Fibroblast of villous mesenchyme (primary cell): ENCODE data around the gene TTC28. TPM values are rescaled to one million over a fixed set of nuclear protein-coding genes. Genes with fewer than 3 reads are reported as not detected.

Experiments used
- DNase-seq: peaks from one replicate; pipeline ENCODE4 v3.0.0-alpha.2; 2010; ENCODE audit warnings: low read depth
- H3K4me3 ChIP-seq: 2 replicates; pipeline ENCODE4 v1.5.1; 2011; ENCODE audit warnings: low read depth, mild to moderate bottlenecking, low read length
- total RNA-seq: library from RNA; depleted of rRNA; stranded (reverse); fragments of >200 nt; gene quantifications from 2 replicates; pipeline ENCODE4 v1.2.3, GENCODE V29; 2012
- TF ChIP-seq, protein P1 (sequence below): IDR thresholded peaks from 2 replicates; pipeline ENCODE4 v1.5.1; 2012; ENCODE audit warnings: low read depth, mild to moderate bottlenecking, low read length; ENCODE audit not compliant: insufficient read depth

TTC28 gene
- total RNA-seq, 1 donor, result 23.3 TPM

DNA sequence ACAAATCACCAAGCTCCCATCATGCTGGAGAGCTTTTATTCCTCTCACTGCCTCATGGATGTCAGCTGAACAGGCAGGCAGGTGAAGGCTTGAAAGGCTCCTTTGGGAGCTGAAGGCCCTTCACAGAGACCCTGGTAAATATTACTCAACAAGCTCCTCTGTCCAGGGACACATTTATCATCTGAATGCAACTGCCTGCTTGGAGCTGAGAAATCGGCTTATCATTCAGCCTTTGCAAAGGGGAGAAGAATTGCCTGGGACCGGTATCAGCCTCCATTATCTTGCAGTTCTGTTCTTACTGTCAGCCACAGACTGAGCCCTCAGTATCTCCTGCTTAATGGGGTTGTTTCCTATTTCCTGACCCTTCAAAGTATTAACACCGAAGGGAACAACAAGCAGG is 646.8 kb downstream of the TTC28 start:
- TF ChIP-seq, protein P1, sequence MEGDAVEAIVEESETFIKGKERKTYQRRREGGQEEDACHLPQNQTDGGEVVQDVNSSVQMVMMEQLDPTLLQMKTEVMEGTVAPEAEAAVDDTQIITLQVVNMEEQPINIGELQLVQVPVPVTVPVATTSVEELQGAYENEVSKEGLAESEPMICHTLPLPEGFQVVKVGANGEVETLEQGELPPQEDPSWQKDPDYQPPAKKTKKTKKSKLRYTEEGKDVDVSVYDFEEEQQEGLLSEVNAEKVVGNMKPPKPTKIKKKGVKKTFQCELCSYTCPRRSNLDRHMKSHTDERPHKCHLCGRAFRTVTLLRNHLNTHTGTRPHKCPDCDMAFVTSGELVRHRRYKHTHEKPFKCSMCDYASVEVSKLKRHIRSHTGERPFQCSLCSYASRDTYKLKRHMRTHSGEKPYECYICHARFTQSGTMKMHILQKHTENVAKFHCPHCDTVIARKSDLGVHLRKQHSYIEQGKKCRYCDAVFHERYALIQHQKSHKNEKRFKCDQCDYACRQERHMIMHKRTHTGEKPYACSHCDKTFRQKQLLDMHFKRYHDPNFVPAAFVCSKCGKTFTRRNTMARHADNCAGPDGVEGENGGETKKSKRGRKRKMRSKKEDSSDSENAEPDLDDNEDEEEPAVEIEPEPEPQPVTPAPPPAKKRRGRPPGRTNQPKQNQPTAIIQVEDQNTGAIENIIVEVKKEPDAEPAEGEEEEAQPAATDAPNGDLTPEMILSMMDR, result no peak
- DNase-seq, result no peak

DNA sequence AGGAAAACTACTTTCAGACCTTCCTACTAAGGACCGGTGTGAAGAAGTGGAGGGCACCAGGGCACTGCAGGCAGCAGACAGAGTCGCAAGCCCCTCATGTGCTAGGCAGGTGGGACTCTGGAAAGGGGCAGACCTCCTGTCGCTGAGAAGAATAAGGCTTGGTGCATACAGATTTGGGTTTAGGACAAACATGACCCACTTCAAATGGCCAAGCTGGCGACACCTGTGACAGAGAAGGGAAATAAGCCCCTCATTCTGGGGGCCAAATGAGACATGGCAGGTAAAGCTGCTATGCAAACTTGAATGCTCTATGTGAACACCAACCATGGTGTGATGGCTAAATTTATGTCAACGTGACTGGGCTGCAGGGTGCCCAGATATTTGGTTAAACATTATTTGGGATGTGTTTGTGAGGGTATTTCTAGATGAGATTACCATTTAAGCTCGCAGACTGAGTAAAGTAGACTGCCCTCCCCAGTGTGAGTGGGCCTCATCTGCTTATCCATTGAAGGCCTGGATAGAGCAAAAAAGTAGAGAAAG is 648.2 kb downstream of the TTC28 start:
- TF ChIP-seq, protein P1, result no peak
- H3K4me3 ChIP-seq, result no peak overlapping the region
- no peak for DNase-seq

More for the DNA sequence above, 646.8 kb downstream of the TTC28 start:
- no peak overlapping the region for H3K4me3 ChIP-seq

DNA sequence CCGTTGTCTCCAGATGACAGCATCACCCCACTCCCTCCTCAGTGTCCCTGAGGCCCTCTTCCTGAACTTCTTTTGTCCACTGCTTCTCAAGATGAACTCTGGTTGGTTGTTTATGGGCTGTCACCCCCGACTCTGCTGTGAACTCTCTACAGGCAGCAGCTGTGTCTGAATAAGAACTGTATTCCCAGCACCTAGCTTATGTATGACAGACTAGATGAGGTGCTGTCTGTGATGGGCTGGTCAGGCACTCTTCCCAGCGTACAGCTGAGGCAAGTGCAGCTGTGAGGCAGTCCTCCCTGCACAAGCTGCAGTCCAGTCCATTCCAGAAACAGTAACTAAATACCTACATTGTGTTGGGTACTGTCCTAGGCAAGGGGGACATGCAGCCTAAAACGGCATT is 649.2 kb downstream of the TTC28 start:
- no peak overlapping the region for H3K4me3 ChIP-seq
- no peak for DNase-seq
- TF ChIP-seq, protein P1, result no peak

DNA sequence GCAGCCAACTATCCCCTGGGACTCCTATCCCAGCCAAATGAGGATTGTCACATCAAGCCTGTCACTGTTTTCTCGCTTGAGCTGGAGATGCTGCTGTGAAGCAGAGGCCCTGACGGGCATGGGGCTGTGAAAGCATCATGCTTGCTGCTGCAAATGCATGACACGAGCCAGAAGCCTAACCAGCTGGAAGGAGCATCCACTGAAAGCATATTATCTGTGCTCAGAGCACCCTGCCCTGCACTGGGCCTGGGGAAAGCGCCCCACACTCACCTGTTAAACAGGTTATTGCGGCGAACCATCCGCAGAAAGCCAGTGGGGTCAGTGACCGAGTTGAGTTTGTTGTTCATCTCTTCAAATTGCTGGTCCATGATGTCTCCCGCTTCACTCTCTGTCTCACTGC is 649.7 kb downstream of the TTC28 start:
- H3K4me3 ChIP-seq, result no peak overlapping the region
- TF ChIP-seq, protein P1, result no peak
- DNase-seq, result no peak

DNA sequence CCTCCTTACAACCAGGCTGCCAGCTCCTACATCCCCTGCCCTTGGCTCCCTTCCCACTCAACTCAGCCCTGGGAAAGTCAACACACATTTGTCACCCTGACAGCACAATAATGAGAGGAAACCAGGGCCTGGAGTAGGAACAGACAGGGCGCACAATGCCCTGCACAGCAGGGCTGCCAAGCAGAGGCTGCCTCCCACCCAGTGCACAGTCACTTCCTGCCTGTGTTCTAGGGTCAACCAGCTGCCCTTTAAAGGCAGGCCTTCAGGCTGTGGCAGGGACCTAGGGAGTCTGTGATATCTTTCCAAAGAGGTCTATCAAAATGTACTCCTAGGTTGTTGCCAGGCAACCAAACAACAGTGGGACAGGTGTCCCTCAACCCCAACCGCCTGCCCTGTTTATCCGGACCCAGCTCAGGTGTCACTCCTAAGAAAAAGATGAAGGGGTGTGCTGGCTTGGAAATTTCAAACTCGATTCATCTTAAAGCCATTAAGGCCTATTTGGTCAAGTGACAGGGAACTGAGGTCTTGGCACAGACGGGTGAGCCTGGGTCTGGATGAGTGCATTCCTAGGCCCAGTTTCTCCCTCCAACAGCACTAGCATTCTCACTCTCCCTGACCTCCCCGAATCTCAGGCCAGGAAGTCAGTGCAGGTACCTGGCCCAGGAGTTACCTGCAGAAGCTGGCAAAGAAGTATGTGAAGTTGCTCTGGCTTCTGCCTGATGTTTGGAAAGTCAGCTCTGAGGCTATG is 650.3 kb downstream of the TTC28 start:
- H3K4me3 ChIP-seq, result no peak overlapping the region
- TF ChIP-seq, protein P1, result no peak
- DNase-seq, result no peak

DNA sequence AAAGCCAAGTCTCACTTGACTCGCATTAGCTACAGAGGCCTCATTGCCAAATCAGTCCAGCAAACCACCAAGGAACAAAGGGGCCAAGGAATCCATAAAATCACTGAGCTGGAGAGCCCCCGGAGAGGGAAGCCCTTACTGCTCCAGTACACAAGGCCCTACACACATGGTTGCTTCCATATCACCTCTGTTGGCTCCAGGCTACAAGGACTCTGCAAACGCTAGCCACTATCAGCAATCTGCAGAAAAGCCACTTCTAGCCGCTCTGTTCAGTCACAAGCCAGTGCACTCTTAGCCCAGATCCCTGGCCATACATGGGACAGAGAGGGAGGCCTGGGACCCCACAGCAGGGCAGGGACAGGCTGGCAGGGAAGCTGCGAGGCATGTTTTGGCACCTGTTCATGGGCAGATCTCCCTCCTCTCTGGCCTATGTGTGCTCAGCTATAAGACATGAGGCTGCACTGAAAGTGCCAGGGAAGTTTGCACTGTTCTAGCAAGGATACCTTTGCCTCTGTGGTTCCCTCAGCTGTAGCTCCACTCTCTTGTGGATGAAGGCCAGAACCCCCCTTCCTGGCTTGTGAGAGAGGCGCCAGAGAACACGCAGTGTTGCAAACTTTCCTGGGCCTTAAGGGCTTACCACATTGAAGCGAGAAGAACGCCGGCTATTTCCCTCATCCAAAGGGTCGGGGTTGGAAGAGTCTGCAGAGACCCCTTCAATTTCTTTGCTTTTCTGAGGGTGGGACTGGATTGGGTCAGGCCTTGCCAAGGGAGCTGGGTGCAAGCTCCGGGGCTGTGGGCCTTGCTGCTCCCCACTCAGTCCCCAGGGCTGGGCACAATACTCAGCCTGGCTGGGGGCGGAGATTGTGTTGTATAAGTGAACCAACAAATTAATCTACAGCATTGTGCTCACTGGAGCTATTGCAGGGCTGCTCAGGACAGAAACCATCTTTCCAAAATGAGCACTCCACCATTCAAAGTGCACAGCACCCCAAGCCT is 651.9 kb downstream of the TTC28 start:
- H3K4me3 ChIP-seq, result no peak overlapping the region
- TF ChIP-seq, protein P1, result no peak
- DNase-seq, result no peak
